Measurements from ENCODE around the gene GPR160. TPM values are rescaled to one million over a fixed set of nuclear protein-coding genes. Genes with fewer than 3 reads are reported as not detected.
A peak's percentile ranks its signal among the peaks of the same experiment; 100 is the strongest.
"Not testable (repeated sequence)": the region's sequence is repeated elsewhere in the genome, so short reads cannot be mapped to it uniquely, and the experiment has no call there.

Gene GPR160
- 0.96 TPM for total RNA-seq

- DNase-seq (ENCODE audit: low spot score) (peak; percentile 78), ATAC-seq (peak; percentile 92)
Observed at GRCh38 chr3:170037463-170038433, at the start of gene GPR160. Gene GPR160, plus strand, starts transcription at chr3:170037995. Its CDS starts 45,978 bp downstream, at chr3:170083973.

- no peak for ATAC-seq
- DNase-seq (ENCODE audit: low spot score) = no peak
Observed at GRCh38 chr3:169990431-169990830, 47.4 kb upstream of the GPR160 start.

GRCh38 chr3:169992156-169992555, 45.6 kb upstream of the GPR160 start:
- DNase-seq (ENCODE audit: low spot score) (no peak), ATAC-seq (no peak)

GRCh38 chr3:169992781-169993180, 45.0 kb upstream of the GPR160 start:
- DNase-seq (ENCODE audit: low spot score) = no peak
- no peak for ATAC-seq

GRCh38 chr3:169993761-169994160, 44.0 kb upstream of the GPR160 start:
- ATAC-seq (no peak), DNase-seq (ENCODE audit: low spot score) (no peak)

GRCh38 chr3:169996063-169996462, 41.7 kb upstream of the GPR160 start:
- DNase-seq (ENCODE audit: low spot score) (no peak), ATAC-seq (no peak)

GRCh38 chr3:169998668-169999131, 39.1 kb upstream of the GPR160 start:
- peak; percentile 23 for ATAC-seq

GRCh38 chr3:169999433-169999832, 38.4 kb upstream of the GPR160 start:
- ATAC-seq = no peak

More at GRCh38 chr3:169998668-169999131, 39.1 kb upstream of the GPR160 start:
- DNase-seq (ENCODE audit: low spot score) = no peak

GRCh38 chr3:170000051-170000450, 37.7 kb upstream of the GPR160 start:
- DNase-seq (ENCODE audit: low spot score) (no peak), ATAC-seq (no peak)

More at GRCh38 chr3:169999433-169999832, 38.4 kb upstream of the GPR160 start:
- no peak for DNase-seq (ENCODE audit: low spot score)

GRCh38 chr3:170002231-170002630, 35.6 kb upstream of the GPR160 start:
- ATAC-seq (no peak), DNase-seq (ENCODE audit: low spot score) (no peak)

- ATAC-seq (peak; percentile 22), DNase-seq (ENCODE audit: low spot score) (no peak)
Observed at GRCh38 chr3:170002879-170003278, 34.9 kb upstream of the GPR160 start.

- DNase-seq (ENCODE audit: low spot score) = no peak
- no peak for ATAC-seq
Observed at GRCh38 chr3:170003881-170004356, 33.9 kb upstream of the GPR160 start.

- peak; percentile 67 for DNase-seq (ENCODE audit: low spot score)
- ATAC-seq = peak; percentile 98
Observed at GRCh38 chr3:170007031-170007663, 30.6 kb upstream of the GPR160 start.

- DNase-seq (ENCODE audit: low spot score) (no peak), ATAC-seq (no peak)
Observed at GRCh38 chr3:170010498-170010897, 27.3 kb upstream of the GPR160 start.

GRCh38 chr3:170012683-170013400, 25.0 kb upstream of the GPR160 start:
- ATAC-seq (no peak), DNase-seq (ENCODE audit: low spot score) (no peak)

- no peak for ATAC-seq
- DNase-seq (ENCODE audit: low spot score) = no peak
Observed at GRCh38 chr3:170016057-170016456, 21.7 kb upstream of the GPR160 start.

- not testable (repeated sequence) for DNase-seq (ENCODE audit: low spot score); ATAC-seq
Observed at GRCh38 chr3:170019306-170019705, 18.5 kb upstream of the GPR160 start.

- ATAC-seq = no peak
- DNase-seq (ENCODE audit: low spot score) = no peak
Observed at GRCh38 chr3:170021083-170021482, 16.7 kb upstream of the GPR160 start.

GRCh38 chr3:170022336-170022735, 15.5 kb upstream of the GPR160 start:
- no peak for DNase-seq (ENCODE audit: low spot score)
- ATAC-seq = no peak

GRCh38 chr3:170023165-170023564, 14.6 kb upstream of the GPR160 start:
- DNase-seq (ENCODE audit: low spot score) = no peak
- peak; percentile 51 for ATAC-seq

- no peak for ATAC-seq
- no peak for DNase-seq (ENCODE audit: low spot score)
Observed at GRCh38 chr3:170024581-170024980, 13.2 kb upstream of the GPR160 start.

Data from left lobe of liver (tissue), 2 donors.